COLO668 (cell line): ENCODE results near the gene DHRS3.
"Not testable (repeated sequence)": the region's sequence is repeated elsewhere in the genome, so short reads cannot be mapped to it uniquely, and the experiment has no call there.

Source experiments
- DNase-seq: peaks from one replicate; lab custom pipeline; 2025; ENCODE audit not compliant: unreplicated experiment; lab: John Stamatoyannopoulos, UW

The DHRS3 gene

DNA sequence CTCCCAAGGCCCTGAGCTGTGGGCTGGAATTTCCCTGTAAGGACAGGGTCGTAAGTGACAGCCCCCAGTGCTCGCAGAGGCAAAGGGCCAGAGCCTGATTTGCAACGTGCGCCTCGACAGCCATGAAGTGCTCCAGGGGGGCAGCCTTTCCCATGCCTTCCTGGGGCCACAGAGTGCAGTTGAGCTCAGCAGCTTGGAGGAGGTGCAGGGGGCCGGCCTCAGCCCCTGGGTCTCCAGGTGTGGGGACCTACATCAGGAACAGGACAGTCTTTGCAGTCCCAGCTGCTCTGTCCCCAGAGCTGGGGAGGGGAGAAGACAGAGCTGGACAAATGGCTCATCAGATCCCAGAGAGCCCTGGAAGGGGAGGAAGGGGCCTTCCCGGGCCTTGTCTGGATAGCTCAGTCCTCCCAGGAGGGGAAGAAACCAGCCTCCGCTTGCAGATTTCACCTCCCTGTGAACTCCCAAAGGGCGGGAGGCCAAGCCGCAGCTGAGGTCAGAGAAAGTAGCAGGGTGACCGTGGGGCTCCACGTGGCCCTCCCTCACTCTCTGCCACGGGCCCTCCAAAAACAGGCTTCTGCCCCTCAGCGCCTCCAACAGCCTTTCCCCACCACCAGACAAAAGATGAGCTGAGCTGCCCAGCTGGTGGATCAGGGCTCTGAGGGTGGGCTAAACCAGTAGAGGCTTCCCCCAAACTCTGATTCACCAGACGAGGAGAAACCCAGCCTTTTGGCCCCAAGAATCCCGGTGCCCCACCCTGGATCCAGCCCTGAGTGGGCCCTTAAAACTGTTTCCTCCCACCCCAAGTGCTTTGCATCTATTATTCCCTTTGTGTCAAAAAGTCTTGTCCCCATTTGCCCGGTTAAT, 76.5 kb downstream of the DHRS3 start:
- DNase-seq: no peak

DNA sequence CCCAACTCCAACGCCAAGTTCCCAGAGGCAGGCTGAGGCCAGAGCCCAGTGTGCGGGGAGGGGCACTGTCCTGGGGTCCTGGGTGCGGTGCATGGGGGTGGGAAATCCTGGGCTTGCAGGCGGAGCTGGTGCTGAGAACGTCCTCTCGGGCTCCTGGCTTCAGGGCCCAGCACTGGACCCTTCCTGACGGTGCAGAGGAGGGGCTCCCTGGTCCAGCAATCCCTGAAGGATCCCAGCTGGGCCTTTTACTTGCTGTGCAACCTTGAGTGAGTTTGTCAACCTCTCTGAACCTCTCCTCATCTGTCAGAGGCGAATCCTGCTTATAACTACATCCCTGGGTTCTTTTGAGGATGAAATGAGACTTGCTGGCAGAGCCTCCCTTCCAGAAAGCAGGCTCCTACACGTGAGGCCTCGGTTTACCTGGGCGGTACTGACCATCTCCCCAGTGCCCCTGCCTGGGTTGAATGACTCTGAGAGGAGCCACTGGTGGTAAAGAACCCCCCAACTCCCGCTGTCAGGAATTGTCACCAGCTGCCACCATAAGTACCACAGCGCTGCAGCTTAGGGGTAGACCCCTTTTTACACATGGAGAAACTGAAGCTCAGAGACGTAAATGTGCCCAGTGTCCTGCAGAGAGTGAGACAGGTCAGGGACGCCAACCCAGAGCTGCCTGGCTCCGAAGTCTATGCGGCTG, 77.3 kb downstream of the DHRS3 start:
- no peak for DNase-seq

DNA sequence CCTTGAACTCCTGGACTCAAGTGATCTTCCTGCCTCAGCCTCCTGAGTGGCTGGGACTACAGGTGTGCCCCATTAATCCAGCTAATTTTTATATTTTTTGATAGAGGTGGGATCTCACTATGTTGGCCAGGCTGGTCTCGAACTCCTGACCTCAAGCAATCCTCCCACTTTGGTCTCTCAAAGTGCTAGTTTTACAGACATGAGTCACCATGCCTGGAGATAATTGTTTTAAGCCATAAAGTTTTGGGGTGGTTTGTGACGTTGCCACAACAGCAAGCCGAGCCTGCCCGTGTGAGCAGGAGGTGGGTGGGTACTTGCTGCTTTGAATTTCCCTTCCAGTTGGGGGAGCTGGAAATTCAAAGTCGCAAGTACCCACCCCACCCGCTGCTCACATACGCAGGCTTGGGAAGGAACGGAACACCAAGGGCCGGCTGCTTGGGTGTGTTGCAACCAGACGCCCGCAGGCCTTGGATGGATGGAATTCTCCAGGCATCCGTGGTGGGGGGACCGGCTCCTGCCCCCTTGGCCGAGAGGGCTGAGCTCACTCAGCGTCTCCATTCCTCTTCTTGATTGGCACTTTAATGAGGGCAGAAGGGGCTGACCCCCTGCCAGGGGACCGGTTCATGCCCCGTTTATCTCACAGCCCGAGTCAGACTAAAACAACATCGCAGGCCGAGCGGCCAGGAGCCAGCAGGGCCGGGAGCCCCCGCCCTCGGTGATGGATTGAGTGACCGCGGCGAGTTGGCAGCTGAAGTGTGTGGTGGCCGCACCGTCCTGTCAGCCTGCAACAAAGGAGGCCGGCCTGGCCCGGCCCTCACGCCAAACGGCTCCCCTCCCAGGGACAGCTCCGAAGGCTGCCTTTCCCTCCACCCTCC, 78.1 kb downstream of the DHRS3 start:
- no peak for DNase-seq

DNA sequence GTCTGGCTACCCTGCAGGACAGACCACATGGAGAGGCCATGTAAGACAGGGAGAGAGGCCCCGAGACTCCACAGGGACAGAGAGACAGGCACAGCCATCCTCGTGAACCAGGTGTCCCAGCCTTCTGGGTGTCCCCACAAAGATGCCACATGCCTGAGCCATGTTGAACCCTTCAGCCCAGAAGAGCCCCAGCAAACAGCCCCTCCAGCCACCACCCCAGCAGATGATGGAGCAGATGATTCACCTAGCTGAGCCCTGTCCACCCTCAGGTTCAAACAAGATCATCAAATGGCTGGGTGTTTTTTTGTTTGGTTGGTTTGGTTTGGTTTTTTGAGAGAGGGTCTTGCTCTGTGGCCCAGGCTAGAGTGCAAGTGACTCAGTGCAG, 78.7 kb downstream of the DHRS3 start:
- no peak for DNase-seq

DNA sequence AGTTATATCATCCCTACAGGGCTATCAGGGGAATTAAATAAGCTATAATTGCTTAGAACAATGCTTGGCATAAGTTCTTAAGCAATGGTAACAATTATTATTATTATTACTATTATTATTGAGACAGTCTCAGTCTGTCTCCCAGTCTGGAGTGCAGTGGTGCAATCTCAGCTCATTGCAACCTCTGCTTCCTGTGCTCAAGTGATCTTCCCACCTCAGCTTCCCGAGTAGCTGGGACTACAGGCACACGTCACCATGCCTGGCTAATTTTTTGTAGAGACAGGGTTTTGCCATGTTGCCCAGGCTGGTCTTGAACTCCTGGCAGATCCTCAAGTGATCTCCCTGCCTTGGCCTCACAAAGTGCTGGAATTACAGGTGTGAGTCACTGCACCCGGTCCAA, 79.5 kb downstream of the DHRS3 start:
- not testable (repeated sequence) for DNase-seq

DNA sequence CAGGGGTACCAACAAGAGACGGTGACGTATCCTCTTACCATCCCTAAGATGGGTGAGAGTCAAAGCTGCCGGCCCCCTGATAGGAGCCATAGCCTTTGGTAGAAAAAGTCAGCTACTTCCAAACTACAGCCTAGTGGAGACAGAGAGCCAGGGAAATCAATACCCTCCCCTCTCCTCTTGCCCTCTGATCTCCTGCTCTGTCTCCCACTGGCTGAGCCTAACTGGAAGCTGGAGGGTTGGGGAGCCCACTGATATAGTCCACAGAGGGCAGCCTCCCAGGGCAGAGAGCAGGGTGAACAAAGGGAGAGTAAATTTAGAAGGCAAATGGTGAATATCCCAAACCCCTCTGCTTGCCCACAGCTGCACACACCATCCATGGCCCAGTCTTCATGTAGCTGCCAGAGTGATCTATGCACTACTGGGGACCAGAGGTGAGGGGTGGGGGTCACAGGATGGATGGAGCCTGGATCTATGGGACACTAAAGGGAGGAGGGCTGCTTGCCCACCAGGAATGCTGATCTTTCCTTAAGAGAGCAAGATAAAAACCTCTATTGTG, 80.0 kb downstream of the DHRS3 start:
- DNase-seq: no peak

DNA sequence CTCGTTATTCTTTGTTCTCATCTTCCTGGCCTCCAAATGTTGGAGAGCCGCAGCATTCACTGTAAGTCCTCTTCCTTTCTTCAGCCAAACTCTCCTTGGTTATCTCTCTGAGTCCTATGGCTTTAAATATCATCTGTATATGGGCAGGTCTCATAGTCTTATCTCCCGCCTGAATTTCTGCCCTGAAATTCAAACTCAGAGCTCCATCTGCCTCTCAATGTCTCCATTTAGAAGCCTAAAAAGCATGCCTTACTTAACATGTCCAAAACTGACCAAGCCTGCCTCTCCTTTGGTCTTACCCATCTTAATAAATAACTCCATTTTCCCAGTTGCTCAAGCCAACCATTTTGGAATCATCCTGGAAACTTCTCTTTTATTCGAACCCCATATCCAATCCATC, 80.7 kb downstream of the DHRS3 start:
- DNase-seq: no peak

GRCh38 chr1:12536023-12536639, 81.9 kb downstream of the DHRS3 start:
- no peak for DNase-seq

DNA sequence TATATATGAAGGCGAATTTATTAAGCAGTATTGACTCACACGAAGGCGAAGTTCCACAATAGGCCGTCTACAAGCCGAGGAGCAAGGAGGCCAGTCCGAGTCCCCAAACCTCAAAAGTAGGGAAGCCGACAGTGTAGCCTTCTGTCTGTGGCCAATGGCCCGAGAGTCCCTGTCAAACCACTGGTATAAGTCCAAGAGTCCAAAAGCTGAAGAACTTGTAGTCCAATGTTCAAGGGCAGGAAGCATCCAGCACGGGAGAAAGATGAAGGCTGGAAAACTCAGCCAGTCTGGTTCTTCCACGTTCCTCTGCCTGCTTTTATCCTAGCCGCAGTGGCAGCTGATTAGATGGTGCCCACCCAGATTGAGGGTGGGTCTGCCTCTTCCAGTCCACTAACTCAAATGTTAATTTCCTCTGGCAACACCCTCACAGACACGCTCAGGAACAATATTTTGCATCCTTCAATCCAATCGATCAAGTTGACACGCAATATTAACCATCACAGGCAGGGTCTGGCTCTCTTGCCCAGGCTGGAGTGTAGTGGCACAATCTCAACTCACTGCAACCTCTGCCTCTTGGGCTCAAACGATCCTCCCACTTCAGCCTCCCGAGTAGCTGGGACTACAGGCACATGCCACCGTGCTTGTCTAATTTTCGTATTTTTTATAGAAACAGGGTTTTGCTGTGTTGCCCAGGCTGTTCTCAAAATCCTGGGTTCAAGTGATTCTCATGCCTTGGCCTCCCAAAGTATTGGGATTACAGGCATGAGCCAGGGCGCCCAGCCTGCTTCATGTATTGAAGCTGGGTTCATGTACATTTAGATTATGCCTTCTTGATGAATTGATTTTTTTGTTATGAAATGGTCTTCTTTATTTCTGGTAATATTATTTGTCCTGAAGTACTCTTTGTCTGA, 85.3 kb downstream of the DHRS3 start:
- DNase-seq: no peak

GRCh38 chr1:12531179-12531499, 86.9 kb downstream of the DHRS3 start:
- no peak for DNase-seq

GRCh38 chr1:12530462-12531178, 87.4 kb downstream of the DHRS3 start:
- no peak for DNase-seq

GRCh38 chr1:12529640-12530174, 88.3 kb downstream of the DHRS3 start:
- DNase-seq: no peak

GRCh38 chr1:12528021-12528852, 89.8 kb downstream of the DHRS3 start:
- DNase-seq: peak; percentile 85

DNA sequence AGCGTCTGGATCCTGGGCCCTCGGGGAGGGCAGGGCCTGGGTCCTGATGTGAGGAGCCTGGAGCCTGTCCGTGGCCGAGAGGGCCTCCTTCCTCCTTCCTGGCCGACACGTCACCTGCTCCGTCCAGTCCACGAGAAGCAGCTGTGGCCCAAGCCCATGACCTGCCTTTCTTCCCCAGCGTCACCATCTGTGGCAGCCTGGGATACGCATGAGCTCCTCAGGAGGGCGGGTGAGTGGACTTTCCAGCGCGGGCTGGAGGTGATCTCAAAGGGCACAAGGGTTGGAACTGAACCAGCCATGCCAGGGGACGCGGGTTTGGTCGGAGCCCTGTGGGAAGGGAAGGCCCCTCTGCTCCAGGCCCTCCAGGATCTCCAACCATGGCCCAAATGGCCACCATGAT, 90.4 kb downstream of the DHRS3 start:
- DNase-seq: peak; percentile 41

DNA sequence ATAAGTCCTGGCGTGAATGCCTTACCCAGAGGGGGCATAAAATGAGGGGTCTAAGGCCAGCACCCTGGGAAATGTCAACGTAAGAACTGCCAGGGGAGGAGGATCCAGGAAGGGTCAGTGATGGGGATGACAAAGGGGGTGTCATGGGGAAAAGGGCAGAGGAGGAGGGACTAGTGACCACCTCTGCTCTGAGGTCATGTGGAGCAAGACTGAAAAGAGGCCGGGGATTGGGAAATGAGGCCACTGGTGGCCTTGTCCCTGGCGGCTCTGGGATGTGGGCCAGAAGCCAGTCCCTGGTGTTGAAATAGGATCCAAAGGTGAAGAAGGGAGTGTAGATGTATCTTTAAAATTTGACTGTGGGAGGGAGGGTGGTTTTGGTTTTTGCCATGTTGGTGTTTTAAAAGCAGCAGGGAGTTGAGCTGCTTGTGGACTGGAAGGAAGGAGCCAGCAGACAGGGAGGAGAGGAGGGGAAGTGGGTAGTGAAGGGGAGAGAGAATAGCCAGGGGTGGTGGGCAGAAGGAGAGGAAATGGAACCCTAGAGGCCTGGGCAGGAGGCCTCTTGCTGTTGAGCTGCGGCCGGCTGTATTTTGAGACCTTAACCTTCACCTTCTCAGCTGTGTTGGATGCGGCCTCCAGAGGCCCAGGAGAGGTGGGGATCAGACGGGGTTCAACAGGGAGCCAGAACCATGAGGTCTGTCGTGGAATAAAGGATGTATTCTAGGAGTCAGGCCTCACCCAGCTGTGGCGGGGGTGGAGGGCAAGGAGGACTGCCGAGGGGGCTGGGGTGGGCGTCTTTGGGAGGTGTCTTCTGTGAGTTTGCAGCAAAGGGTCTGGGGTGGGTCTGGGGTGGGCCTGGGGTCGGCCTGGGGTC, 92.5 kb downstream of the DHRS3 start:
- DNase-seq: no peak

- DNase-seq: no peak
Measured at GRCh38 chr1:12524266-12524665, 93.7 kb downstream of the DHRS3 start.

DNA sequence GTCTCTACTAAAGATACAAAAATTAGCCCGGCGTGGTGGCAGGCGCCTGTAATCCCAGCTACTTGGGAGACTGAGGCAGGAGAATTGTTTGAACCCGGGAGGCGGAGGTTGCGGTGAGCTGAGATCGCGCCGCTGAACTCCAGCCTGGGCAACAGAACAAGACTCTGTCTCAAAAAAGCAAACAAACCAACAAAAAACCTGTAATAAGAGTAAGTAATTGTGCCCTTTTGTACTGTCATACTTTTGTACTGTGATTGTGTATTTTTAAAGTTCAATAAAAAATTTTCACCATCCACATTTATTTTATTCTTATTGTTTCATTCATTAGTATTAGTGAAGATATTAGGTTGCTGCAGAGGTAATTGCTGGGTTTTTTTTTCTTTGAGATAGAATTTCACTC, 95.2 kb downstream of the DHRS3 start:
- not testable (repeated sequence) for DNase-seq
